GM12801 (cell line): Measurements from ENCODE around the gene IL15.

Experiments
- CTCF ChIP-seq: IDR thresholded peaks from one replicate; pipeline ENCODE4 v1.5.1; 2011; ENCODE audit warnings: control low read depth; ENCODE audit not compliant: insufficient read length; ENCODE audit errors: extremely low read depth

Gene IL15

GRCh38 chr4:141660880-141661279 is 24.5 kb downstream of the IL15 start:
- no peak for TF ChIP-seq CTCF

- no peak for TF ChIP-seq CTCF
These were observed 32.0 kb downstream of the IL15 start for GRCh38 chr4:141668200-141668910.

- TF ChIP-seq CTCF = no peak
These were observed 33.1 kb downstream of the IL15 start for GRCh38 chr4:141669501-141669900.

GRCh38 chr4:141675384-141675783 is 39.0 kb downstream of the IL15 start:
- TF ChIP-seq CTCF = no peak

- TF ChIP-seq CTCF = no peak
These were observed 39.8 kb downstream of the IL15 start for GRCh38 chr4:141676087-141676670.

- no peak for TF ChIP-seq CTCF
These were observed 43.7 kb downstream of the IL15 start for GRCh38 chr4:141680060-141680459.

GRCh38 chr4:141684785-141685184 is 48.4 kb downstream of the IL15 start:
- no peak for TF ChIP-seq CTCF
